ENCODE data around the gene LARGE1. TPM values are rescaled to one million over a fixed set of nuclear protein-coding genes. Genes with fewer than 3 reads are reported as not detected.
A peak's percentile ranks its signal among the peaks of the same experiment; 100 is the strongest.

Gene LARGE1
- total RNA-seq, 1 experiment from 2014 or later, result 2.5 TPM

DNA sequence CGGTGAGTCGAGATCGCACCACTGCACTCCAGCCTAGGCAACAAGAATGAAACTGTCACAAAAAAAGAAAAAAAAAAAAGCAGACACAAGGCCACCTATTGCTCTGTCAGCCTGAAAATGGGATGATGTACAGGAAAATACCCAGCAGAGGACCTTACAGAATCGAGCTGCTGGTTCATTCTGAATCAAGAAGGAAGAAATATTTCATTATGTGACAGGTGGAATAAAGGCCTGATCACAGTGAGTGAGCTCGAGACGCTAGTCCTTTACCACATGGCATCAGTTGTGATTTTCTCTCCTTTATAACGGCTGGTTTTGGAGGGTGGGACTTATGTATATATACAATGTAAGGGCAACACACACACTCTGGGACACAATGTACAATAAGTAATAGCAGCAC is 340.0 kb downstream of the LARGE1 start:
- no peak for TF ChIP-seq REST (IDR thresholded peaks at IDR 0.05; ENCODE audit: insufficient read depth in 1 of 2, low read depth in 2 of 2, low read length in 1 of 2)
- TF ChIP-seq POLR2AphosphoS5 (IDR thresholded peaks at IDR 0.05; ENCODE audit: low read depth, low read length), result no peak
- no peak for TF ChIP-seq TCF7L2 (IDR thresholded peaks at IDR 0.05; ENCODE audit: low read depth, low read length)
- no peak for TF ChIP-seq SIN3A (IDR thresholded peaks at IDR 0.05; ENCODE audit: borderline replicate concordance, insufficient read depth, low read depth, low read length)
- TF ChIP-seq, protein P1, sequence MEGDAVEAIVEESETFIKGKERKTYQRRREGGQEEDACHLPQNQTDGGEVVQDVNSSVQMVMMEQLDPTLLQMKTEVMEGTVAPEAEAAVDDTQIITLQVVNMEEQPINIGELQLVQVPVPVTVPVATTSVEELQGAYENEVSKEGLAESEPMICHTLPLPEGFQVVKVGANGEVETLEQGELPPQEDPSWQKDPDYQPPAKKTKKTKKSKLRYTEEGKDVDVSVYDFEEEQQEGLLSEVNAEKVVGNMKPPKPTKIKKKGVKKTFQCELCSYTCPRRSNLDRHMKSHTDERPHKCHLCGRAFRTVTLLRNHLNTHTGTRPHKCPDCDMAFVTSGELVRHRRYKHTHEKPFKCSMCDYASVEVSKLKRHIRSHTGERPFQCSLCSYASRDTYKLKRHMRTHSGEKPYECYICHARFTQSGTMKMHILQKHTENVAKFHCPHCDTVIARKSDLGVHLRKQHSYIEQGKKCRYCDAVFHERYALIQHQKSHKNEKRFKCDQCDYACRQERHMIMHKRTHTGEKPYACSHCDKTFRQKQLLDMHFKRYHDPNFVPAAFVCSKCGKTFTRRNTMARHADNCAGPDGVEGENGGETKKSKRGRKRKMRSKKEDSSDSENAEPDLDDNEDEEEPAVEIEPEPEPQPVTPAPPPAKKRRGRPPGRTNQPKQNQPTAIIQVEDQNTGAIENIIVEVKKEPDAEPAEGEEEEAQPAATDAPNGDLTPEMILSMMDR (IDR thresholded peaks at IDR 0.05), result no peak
- Histone ChIP-seq H3K27me3 (ENCODE audit: control insufficient read depth, insufficient read depth, low read length) (no peaks in the 10 kb centered on the region; the same call in 1 of the 2 replicates), H3K36me3 (ENCODE audit: control insufficient read depth, insufficient read depth, low read length) (no peaks in the 10 kb centered on the region), H3K4me3 (ENCODE audit: low read depth in 2 of 2, low read length in 2 of 2) (no peak overlapping the region), H3K4me1 (ENCODE audit: control insufficient read depth, insufficient read depth, low read length) (no peaks in the 10 kb centered on the region), H3K9me3 (ENCODE audit: control insufficient read depth, insufficient read depth, low read depth, low read length) (no peaks in the 10 kb centered on the region), H3K27ac (ENCODE audit: low read length) (no peak overlapping the region)
- no peak for ATAC-seq
- ChIA-PET CTCF (no interaction called here), POLR2A (no interaction called here)
- BruUV-seq (replicated peaks), result no TSS peak
- in situ Hi-C loops (cut with HindIII; ENCODE audit: low pct_unique_long_range_greater_than_20kb, low sequenced_read_pairs) (no loop called here), intact Hi-C loops (cut with micrococcal nuclease; ENCODE audit: unreplicated experiment) (no loop called here)
- no peak for DNase-seq (ENCODE audit: low read depth, low spot score)

GRCh38 chr22:33579448-33580093 is 340.7 kb downstream of the LARGE1 start:
- in situ Hi-C loops (cut with HindIII; ENCODE audit: low pct_unique_long_range_greater_than_20kb, low sequenced_read_pairs), result no loop called here
- ATAC-seq (peak; percentile 84), DNase-seq (ENCODE audit: low read depth, low spot score) (peak; percentile 43)
- H3K36me3 ChIP-seq (ENCODE audit: control insufficient read depth, insufficient read depth, low read length), result no peaks in the 10 kb centered on the region
- ChIA-PET POLR2A (no interaction called here), CTCF (no interaction called here)
- intact Hi-C loops (cut with micrococcal nuclease; ENCODE audit: unreplicated experiment), result loop anchor here (2.0 to 10.0 kb wide), 2 partner anchors 65 to 277 kb away; no protein-coding TSS in a partner anchor
- H3K9me3 ChIP-seq (ENCODE audit: control insufficient read depth, insufficient read depth, low read depth, low read length), result no peaks in the 10 kb centered on the region
- H3K27ac ChIP-seq (ENCODE audit: low read length), result no peak overlapping the region
- BruUV-seq (replicated peaks), result no TSS peak
- no peak overlapping the region for H3K4me3 ChIP-seq (ENCODE audit: low read depth in 2 of 2, low read length in 2 of 2)
- no peaks in the 10 kb centered on the region for H3K4me1 ChIP-seq (ENCODE audit: control insufficient read depth, insufficient read depth, low read length)
- no peaks in the 10 kb centered on the region for H3K27me3 ChIP-seq (ENCODE audit: control insufficient read depth, insufficient read depth, low read length)
- TF ChIP-seq REST (IDR thresholded peaks at IDR 0.05; ENCODE audit: insufficient read depth in 1 of 2, low read depth in 2 of 2, low read length in 1 of 2), result no peak
- TF ChIP-seq POLR2AphosphoS5 (IDR thresholded peaks at IDR 0.05; ENCODE audit: low read depth, low read length), result no peak
- no peak for TF ChIP-seq SIN3A (IDR thresholded peaks at IDR 0.05; ENCODE audit: borderline replicate concordance, insufficient read depth, low read depth, low read length)
- TF ChIP-seq TCF7L2 (IDR thresholded peaks at IDR 0.05; ENCODE audit: low read depth, low read length), result no peak
- TF ChIP-seq, protein P1 (IDR thresholded peaks at IDR 0.05), result peak; percentile 81

Measured in Panc1 (cell line).